Erythroblast (primary cell): Measurements from ENCODE around the gene MIEF1.

Experiments used
- GATA1 ChIP-seq: IDR thresholded peaks from 2 replicates; pipeline ENCODE4 v1.6.1; 2011; ENCODE audit warnings: low read depth, mild to moderate bottlenecking, control low read depth, low read length, moderate library complexity
- POLR2A ChIP-seq: IDR thresholded peaks from 2 replicates; pipeline ENCODE4 v1.6.1; 2011; ENCODE audit warnings: mild to moderate bottlenecking, low read length

DNA sequence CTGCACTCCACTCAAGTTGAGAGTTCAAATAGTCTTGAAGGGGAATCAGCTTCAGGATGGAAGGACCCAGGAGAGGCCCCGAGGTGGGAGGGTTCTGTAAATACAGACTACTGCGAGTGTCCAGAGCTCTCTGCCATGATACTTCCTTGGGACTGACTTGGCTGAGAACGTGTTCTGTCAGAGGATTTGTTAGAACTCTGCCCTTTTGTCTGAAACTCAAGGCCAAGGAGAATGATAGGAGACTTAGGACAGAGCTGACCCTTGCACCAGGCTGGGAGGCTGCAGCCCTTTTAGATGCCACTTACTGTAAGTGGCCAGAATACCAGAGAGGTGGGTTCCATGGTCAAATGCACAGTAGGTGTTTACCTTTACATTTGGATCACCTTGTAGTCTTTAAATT lies 15.4 kb downstream of the MIEF1 start:
- TF ChIP-seq POLR2A, result no peak
- TF ChIP-seq GATA1, result no peak
